Measurements from ENCODE around the gene NMNAT2.

DNA sequence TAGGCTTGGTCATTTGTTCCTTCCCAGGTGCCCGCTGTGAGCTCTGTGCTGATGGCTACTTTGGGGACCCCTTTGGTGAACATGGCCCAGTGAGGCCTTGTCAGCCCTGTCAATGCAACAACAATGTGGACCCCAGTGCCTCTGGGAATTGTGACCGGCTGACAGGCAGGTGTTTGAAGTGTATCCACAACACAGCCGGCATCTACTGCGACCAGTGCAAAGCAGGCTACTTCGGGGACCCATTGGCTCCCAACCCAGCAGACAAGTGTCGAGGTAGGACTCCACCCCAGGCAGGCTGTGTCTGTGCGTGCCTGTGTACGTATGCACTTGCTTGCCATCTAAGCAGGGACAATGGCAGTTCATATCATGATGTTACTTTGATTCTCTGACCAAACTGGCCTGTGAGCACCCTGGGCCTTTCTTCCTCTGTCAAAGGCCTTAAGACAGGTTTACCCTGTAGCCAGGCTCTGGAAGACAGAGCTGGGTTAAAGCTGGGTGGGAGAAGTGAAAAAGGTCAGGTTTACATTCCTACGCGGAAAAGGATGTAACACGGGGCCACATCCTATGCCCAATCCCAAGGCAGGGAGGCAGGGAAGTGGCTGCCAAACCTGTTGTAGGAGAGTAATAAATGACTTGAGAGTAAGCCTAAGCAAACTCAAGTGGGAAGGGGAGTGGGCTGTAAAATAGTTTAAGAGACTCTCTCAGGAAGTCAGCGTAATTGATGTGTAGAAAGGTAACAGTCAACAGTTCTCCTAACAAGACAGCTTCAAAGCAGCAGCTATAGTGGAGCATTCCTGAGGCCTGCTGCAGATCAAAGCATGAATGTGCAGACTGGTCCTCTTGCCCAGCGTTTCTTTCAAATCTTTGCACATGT lies 189.6 kb downstream of the NMNAT2 start:
- TF ChIP-seq, protein P1, sequence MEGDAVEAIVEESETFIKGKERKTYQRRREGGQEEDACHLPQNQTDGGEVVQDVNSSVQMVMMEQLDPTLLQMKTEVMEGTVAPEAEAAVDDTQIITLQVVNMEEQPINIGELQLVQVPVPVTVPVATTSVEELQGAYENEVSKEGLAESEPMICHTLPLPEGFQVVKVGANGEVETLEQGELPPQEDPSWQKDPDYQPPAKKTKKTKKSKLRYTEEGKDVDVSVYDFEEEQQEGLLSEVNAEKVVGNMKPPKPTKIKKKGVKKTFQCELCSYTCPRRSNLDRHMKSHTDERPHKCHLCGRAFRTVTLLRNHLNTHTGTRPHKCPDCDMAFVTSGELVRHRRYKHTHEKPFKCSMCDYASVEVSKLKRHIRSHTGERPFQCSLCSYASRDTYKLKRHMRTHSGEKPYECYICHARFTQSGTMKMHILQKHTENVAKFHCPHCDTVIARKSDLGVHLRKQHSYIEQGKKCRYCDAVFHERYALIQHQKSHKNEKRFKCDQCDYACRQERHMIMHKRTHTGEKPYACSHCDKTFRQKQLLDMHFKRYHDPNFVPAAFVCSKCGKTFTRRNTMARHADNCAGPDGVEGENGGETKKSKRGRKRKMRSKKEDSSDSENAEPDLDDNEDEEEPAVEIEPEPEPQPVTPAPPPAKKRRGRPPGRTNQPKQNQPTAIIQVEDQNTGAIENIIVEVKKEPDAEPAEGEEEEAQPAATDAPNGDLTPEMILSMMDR (IDR thresholded peaks at IDR 0.05), result no peak
- TF ChIP-seq POLR2A (IDR thresholded peaks at IDR 0.05), result no peak

Data from adrenal gland (tissue), 5 donors.